Stimulated activated CD4-positive, alpha-beta T cell treated with anti-CD3 and anti-CD28 coated beads, Interleukin-12 subunit alpha, Interleukin-12 subunit beta, amount 100 ng/mL, for 24 hours (primary cell): Measurements from ENCODE around the gene FBP2.
"Not testable (repeated sequence)": the region's sequence is repeated elsewhere in the genome, so short reads cannot be mapped to it uniquely, and the experiment has no call there.

Experiments
- DNase-seq, 2 experiments: peaks; one replicate each; pipeline ENCODE4 v3.0.0-alpha.2; 2020; ENCODE audit warnings: low read depth in 2 of 2

The FBP2 gene

GRCh38 chr9:94564279-94564678 is 29.3 kb downstream of the FBP2 start:
- DNase-seq: not testable (repeated sequence)

GRCh38 chr9:94563548-94563947 is 30.1 kb downstream of the FBP2 start:
- DNase-seq: no peak

- no peak for DNase-seq
These were observed 33.4 kb downstream of the FBP2 start for GRCh38 chr9:94560237-94560636.

GRCh38 chr9:94557376-94557775 is 36.2 kb downstream of the FBP2 start:
- no peak for DNase-seq

- peak in 1 of 2 experiments; percentile 15 for DNase-seq
These were observed 38.9 kb downstream of the FBP2 start, which contains the start of gene PCAT7 for GRCh38 chr9:94554439-94555331. Gene PCAT7, plus strand, starts transcription at chr9:94555083.

- DNase-seq: no peak
These were observed 39.6 kb downstream of the FBP2 start for GRCh38 chr9:94554078-94554438.

GRCh38 chr9:94553029-94553938 is 40.3 kb downstream of the FBP2 start:
- no peak for DNase-seq

- no peak for DNase-seq
These were observed 47.7 kb downstream of the FBP2 start for GRCh38 chr9:94545940-94546339.

GRCh38 chr9:94544335-94544734 is 49.3 kb downstream of the FBP2 start:
- DNase-seq: not testable (repeated sequence)

GRCh38 chr9:94538908-94539307 is 54.7 kb downstream of the FBP2 start:
- no peak for DNase-seq

- no peak for DNase-seq
These were observed 58.7 kb downstream of the FBP2 start for GRCh38 chr9:94534901-94535300.

GRCh38 chr9:94533601-94534000 is 60.0 kb downstream of the FBP2 start:
- no peak for DNase-seq

- no peak for DNase-seq
These were observed 60.5 kb downstream of the FBP2 start for GRCh38 chr9:94533155-94533554.

- DNase-seq: no peak
These were observed 64.7 kb downstream of the FBP2 start for GRCh38 chr9:94528886-94529285.

- no peak for DNase-seq
These were observed 66.7 kb downstream of the FBP2 start for GRCh38 chr9:94526951-94527350.

- DNase-seq: no peak
These were observed 67.4 kb downstream of the FBP2 start for GRCh38 chr9:94526271-94526670.

- DNase-seq: no peak
These were observed 68.1 kb downstream of the FBP2 start for GRCh38 chr9:94525396-94526035.

GRCh38 chr9:94517254-94517653 is 76.4 kb downstream of the FBP2 start:
- DNase-seq: no peak

GRCh38 chr9:94514722-94515121 is 78.9 kb downstream of the FBP2 start:
- DNase-seq: no peak

GRCh38 chr9:94511955-94512265 is 81.7 kb downstream of the FBP2 start:
- no peak for DNase-seq

- DNase-seq: no peak
These were observed 82.3 kb downstream of the FBP2 start for GRCh38 chr9:94511134-94511954.
